ENCODE data around the gene GAS2L1.

GAS2L1 gene

GRCh38 chr22:29328566-29329500, 22.4 kb downstream of the GAS2L1 start:
- H3K27ac ChIP-seq = no peak overlapping the region
- TF ChIP-seq ZFX (IDR thresholded peaks at IDR 0.05; ENCODE audit: borderline replicate concordance) = no peak
- TF ChIP-seq CTCF (IDR thresholded peaks at IDR 0.05) = no peak

GRCh38 chr22:29329581-29329980, 23.1 kb downstream of the GAS2L1 start:
- H3K27ac ChIP-seq = no peak overlapping the region
- TF ChIP-seq CTCF (IDR thresholded peaks at IDR 0.05) (no peak), ZFX (IDR thresholded peaks at IDR 0.05; ENCODE audit: borderline replicate concordance) (no peak)

- no peak overlapping the region for H3K27ac ChIP-seq
- no peak for TF ChIP-seq ZFX (IDR thresholded peaks at IDR 0.05; ENCODE audit: borderline replicate concordance)
- TF ChIP-seq CTCF (IDR thresholded peaks at IDR 0.05) = no peak
Measured at GRCh38 chr22:29330291-29330690, 23.8 kb downstream of the GAS2L1 start.

DNA sequence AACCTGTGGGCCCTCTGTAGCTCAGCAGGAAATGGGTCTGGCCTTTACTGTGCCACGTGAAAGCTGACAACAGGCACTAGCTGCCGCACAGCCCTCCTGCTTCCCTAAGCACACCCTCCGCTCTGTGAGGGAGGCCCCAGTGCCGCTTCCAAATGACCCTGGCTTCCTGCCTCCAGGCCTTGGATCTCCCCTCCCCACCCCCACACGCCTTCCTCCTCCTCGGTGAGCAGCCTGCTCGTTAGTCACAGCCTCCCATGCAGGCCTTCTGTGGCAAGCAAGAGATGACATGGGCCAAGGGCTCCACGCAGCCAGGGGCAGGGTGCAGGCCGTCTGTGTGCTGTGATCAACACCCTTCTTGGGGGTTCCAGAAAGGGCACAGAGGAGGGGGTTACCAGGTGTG, 24.3 kb downstream of the GAS2L1 start:
- H3K27ac ChIP-seq = no peak overlapping the region
- TF ChIP-seq CTCF (IDR thresholded peaks at IDR 0.05) (no peak), ZFX (IDR thresholded peaks at IDR 0.05; ENCODE audit: borderline replicate concordance) (no peak)

GRCh38 chr22:29331213-29331612, 24.8 kb downstream of the GAS2L1 start:
- TF ChIP-seq CTCF (IDR thresholded peaks at IDR 0.05) (no peak), ZFX (IDR thresholded peaks at IDR 0.05; ENCODE audit: borderline replicate concordance) (no peak)
- no peak overlapping the region for H3K27ac ChIP-seq

DNA sequence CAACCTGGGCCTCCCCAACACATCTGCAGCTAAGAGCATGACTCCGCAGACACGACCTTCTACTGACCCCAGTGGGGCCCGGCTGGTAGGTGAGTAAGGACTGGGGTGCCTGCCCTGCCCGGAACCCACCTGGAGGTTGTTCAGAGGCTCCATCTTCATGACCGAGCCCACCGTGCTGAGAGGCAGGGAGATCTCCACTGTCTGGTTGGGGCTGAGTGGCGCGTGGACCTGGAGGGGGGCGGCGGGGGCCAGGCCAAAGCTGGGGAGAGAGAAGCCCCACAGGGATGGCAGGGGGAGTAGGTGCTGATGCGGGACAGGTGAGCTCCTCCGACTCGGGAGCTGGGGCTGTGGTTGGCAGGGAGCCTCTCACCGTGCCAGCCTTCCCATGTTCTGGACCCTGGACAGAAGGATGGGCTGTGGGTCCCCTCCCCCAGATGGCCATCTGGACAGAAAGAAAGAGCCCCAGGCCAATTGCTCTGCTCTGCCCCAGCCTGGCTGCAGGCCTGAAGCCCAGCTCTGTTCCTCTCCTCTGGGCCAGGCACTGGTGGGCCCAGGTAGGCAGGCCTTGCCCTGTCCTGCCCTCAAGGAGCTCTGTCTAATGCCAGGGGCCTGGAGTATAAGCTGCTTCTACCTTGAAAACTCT, 25.3 kb downstream of the GAS2L1 start:
- TF ChIP-seq CTCF (IDR thresholded peaks at IDR 0.05) = no peak
- TF ChIP-seq ZFX (IDR thresholded peaks at IDR 0.05; ENCODE audit: borderline replicate concordance) = no peak
- H3K27ac ChIP-seq = no peak overlapping the region

All from 22Rv1 (cell line).